Measurements from ENCODE around the gene ZNF318. TPM values are rescaled to one million over a fixed set of nuclear protein-coding genes. Genes with fewer than 3 reads are reported as not detected.

ZNF318 gene
- total RNA-seq, 1 experiment from 2014 or later: 23.8 TPM

GRCh38 chr6:43292341-43292740 lies 77.1 kb downstream of the ZNF318 start:
- BruUV-seq (replicated peaks): no TSS peak
- intact Hi-C loops (cut with micrococcal nuclease; ENCODE audit: unreplicated experiment): no loop called here

GRCh38 chr6:43291708-43292107 lies 77.7 kb downstream of the ZNF318 start:
- Histone ChIP-seq H3K4me1 (ENCODE audit: insufficient read depth, low read length, poor library complexity, severe bottlenecking) (no peaks in the 10 kb centered on the region), H3K36me3 (ENCODE audit: insufficient read depth, low read length, poor library complexity, severe bottlenecking) (no peaks in the 10 kb centered on the region), H3K9me3 (ENCODE audit: low read depth, low read length, poor library complexity, severe bottlenecking) (no peaks in the 10 kb centered on the region), H3K27me3 (replicated peaks; ENCODE audit: insufficient read depth, low read depth, low read length, poor library complexity) (no peaks in the 10 kb centered on the region), H3K27ac (ENCODE audit: low read depth, low read length, poor library complexity, severe bottlenecking) (no peak overlapping the region), H3K4me3 (ENCODE audit: low read depth, low read length, poor library complexity, severe bottlenecking) (no peak overlapping the region)
- no TSS peak for BruUV-seq (replicated peaks)
- intact Hi-C loops (cut with micrococcal nuclease; ENCODE audit: unreplicated experiment): no loop called here
- TF ChIP-seq CTCF (conservative IDR thresholded peaks at IDR 0.05; ENCODE audit: low read depth, low read length) (no peak), EZH2 (IDR thresholded peaks at IDR 0.05; ENCODE audit: borderline replicate concordance, low read depth, low read length, poor library complexity, severe bottlenecking) (no peak)
- no peak for DNase-seq (ENCODE audit: low spot score)
- CTCF ChIA-PET: no interaction called here
- POLR2A ChIA-PET (ENCODE audit: low non-redundant PET): no interaction called here

More at GRCh38 chr6:43292341-43292740, 77.1 kb downstream of the ZNF318 start:
- POLR2A ChIA-PET (ENCODE audit: low non-redundant PET): no interaction called here
- no peak for DNase-seq (ENCODE audit: low spot score)
- Histone ChIP-seq H3K36me3 (ENCODE audit: insufficient read depth, low read length, poor library complexity, severe bottlenecking) (no peaks in the 10 kb centered on the region), H3K27ac (ENCODE audit: low read depth, low read length, poor library complexity, severe bottlenecking) (no peak overlapping the region), H3K4me3 (ENCODE audit: low read depth, low read length, poor library complexity, severe bottlenecking) (no peak overlapping the region), H3K9me3 (ENCODE audit: low read depth, low read length, poor library complexity, severe bottlenecking) (no peaks in the 10 kb centered on the region), H3K4me1 (ENCODE audit: insufficient read depth, low read length, poor library complexity, severe bottlenecking) (no peaks in the 10 kb centered on the region), H3K27me3 (replicated peaks; ENCODE audit: insufficient read depth, low read depth, low read length, poor library complexity) (no peaks in the 10 kb centered on the region)
- no peak for TF ChIP-seq EZH2 (IDR thresholded peaks at IDR 0.05; ENCODE audit: borderline replicate concordance, low read depth, low read length, poor library complexity, severe bottlenecking)
- no peak for TF ChIP-seq CTCF (conservative IDR thresholded peaks at IDR 0.05; ENCODE audit: low read depth, low read length)
- CTCF ChIA-PET: no interaction called here

GRCh38 chr6:43290905-43291355 lies 78.5 kb downstream of the ZNF318 start:
- Histone ChIP-seq H3K4me1 (ENCODE audit: insufficient read depth, low read length, poor library complexity, severe bottlenecking) (no peaks in the 10 kb centered on the region), H3K36me3 (ENCODE audit: insufficient read depth, low read length, poor library complexity, severe bottlenecking) (no peaks in the 10 kb centered on the region), H3K27me3 (replicated peaks; ENCODE audit: insufficient read depth, low read depth, low read length, poor library complexity) (no peaks in the 10 kb centered on the region), H3K4me3 (ENCODE audit: low read depth, low read length, poor library complexity, severe bottlenecking) (no peak overlapping the region), H3K27ac (ENCODE audit: low read depth, low read length, poor library complexity, severe bottlenecking) (no peak overlapping the region), H3K9me3 (ENCODE audit: low read depth, low read length, poor library complexity, severe bottlenecking) (no peaks in the 10 kb centered on the region)
- CTCF ChIA-PET: no interaction called here
- TF ChIP-seq EZH2 (IDR thresholded peaks at IDR 0.05; ENCODE audit: borderline replicate concordance, low read depth, low read length, poor library complexity, severe bottlenecking) (no peak), CTCF (conservative IDR thresholded peaks at IDR 0.05; ENCODE audit: low read depth, low read length) (no peak)
- POLR2A ChIA-PET (ENCODE audit: low non-redundant PET): no interaction called here
- intact Hi-C loops (cut with micrococcal nuclease; ENCODE audit: unreplicated experiment): no loop called here
- no peak for DNase-seq (ENCODE audit: low spot score)
- no TSS peak for BruUV-seq (replicated peaks)

All from A673 (cell line).